SIG-M5 treated with dmso at 0.1 percent for 504 hours (cell line): ENCODE results near the gene PIK3R5.
A peak's percentile ranks its signal among the peaks of the same experiment; 100 is the strongest.
"Not testable (repeated sequence)": the region's sequence is repeated elsewhere in the genome, so short reads cannot be mapped to it uniquely, and the experiment has no call there.

ENCODE experiments used
- DNase-seq: peaks from one replicate; lab custom pipeline; 2025; ENCODE audit not compliant: unreplicated experiment; lab: John Stamatoyannopoulos, UW

PIK3R5 gene

DNA sequence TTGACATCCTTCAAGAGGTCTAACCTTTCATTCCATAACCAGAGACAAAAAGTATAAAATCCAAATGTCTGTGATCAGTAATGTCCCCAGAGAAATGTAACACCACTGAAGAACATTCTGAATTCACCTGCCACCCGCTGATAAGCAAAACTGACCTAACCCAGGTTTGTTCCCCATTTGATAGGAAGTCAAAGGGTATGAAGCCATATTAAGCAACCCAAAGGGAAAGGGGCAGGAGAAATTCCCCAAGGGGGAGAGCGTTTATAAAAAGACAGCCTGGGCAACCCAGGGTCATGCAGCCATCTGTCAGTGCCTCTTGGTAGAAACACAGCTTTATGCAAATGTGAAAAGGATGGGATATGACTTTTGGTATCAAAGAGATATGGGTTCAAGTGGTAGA is 67.4 kb downstream of the PIK3R5 start:
- no peak for DNase-seq

GRCh38 chr17:8896641-8897635 is 68.6 kb downstream of the PIK3R5 start:
- DNase-seq, result no peak

DNA sequence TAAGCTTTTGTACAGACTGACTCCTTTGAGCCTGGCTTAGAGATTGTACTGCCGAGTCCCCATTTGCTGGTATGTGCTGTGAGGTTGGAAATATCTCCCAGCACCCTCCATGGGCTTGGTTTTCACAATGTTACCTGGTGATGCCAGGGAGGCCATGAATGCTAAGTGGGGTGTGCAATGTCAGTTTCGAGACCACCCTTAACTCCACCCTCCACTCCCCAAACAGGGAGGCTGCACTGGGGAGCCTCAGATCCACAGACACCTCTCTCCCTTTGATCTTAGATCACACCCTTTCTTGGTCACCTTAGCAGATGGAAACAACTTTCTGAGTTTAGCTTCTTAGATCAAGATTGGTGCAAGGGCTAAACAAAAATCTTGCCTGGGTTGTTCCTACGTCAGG is 69.4 kb downstream of the PIK3R5 start:
- no peak for DNase-seq

DNA sequence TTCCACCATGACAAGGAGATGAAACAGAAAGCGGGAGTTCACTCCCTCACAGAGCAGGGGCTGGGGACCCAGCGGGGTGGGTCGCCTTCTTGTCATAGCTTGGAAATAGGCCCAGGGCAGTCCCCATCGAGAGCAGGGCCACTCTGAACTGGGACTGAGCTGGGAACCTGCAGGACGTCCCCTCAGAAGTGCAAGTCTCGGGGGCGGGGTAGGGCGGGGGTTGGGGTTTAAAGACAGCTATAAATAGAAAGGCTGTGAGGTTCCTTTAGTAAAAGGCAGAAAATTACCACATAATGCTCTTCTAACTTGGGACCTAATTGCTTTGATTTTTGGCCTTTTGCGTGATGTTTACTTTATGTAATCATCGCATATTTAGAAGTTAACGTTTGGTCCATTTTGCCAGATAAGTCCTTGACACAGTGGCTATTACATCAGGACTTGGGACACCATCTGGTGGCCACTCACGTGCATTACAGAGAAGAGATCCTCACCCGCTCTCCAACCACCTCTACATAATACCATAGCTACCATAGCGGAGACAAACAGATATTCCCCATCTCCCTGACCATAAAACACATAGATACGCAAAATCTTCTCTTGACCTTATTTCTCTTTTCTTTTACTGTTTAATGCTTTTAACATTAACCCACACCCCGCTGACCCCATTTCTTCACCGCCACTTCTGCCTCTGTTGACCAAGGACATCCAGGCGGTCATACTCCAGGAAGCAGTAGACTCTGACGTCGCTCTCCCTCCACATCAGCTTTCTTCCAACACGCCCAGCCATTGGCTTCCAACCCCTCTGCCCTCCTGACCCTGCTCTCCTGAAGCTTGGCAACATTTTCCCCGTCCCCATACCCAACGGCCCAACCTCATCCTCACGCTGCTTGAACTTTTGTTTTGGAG is 70.6 kb downstream of the PIK3R5 start:
- peak; percentile 48 for DNase-seq

DNA sequence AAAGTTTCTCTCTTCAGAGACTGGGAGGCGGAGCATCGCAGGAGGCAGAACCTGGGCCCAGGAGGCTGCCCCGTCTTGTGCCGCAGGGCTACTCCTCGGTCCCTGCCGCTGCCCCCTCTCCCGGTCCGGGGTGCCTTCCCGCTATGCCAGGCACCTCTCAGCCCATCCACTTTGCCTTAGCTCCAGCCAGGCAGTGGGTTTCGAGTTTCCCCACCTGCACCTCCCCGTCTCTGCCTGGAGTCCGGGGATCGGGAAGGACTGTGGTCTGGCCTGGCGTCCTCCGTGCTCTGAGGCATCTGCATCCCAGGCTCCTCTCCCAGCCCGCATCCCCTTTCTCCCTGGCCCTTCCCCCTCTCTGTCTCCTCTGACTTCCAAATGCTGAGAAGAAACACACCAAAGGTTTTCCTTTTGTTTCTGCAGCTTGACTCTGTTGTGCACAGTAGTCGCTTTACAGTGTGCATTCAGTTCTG is 71.3 kb downstream of the PIK3R5 start:
- DNase-seq, result no peak

DNA sequence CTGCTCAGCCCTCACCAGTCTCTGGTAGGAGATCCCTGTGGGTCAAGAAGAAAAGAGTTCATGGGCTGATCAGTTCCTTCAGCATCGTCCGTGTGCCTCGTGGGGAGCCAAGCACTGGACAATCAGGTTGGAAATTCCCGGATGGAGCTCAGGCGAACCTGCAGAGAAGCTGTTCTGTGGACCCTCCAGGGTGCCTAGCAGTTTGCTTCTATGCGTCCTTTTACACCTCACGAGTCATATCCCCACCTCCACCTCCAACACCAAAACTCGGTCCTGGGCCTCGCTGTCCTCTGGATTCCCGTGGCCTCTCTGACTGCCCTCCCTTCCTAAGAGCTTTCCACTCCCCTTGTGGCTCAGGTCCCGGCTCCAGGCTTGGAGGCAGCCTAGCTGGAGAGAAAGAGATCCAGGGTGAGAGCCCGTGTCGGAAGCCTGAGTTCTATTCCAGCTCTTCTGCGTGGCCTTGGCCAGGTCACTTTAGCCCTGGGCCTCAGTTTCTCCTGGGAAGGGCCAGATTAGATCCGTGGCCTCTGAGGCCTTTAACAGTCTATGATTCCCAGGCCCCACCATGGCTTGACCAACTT is 71.8 kb downstream of the PIK3R5 start:
- no peak for DNase-seq

- no peak for DNase-seq
These were observed 72.4 kb downstream of the PIK3R5 start for GRCh38 chr17:8893059-8893458.

DNA sequence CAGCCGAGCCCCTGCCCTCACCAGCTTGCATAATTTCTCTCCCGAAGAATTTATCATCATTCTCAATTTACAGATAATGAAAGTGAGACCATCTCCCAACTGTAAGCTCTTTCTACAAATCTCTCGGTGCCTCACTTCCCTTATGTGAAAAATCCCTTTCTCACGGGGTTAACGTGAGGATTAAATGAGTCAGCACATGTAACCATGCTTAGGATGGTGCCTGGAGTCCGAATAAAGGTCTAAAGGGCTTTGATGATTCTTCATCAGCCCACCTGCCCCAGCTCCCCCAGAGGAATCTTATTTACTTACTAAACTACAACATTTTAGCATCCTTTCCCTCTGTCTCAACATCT is 73.2 kb downstream of the PIK3R5 start:
- DNase-seq, result no peak

DNA sequence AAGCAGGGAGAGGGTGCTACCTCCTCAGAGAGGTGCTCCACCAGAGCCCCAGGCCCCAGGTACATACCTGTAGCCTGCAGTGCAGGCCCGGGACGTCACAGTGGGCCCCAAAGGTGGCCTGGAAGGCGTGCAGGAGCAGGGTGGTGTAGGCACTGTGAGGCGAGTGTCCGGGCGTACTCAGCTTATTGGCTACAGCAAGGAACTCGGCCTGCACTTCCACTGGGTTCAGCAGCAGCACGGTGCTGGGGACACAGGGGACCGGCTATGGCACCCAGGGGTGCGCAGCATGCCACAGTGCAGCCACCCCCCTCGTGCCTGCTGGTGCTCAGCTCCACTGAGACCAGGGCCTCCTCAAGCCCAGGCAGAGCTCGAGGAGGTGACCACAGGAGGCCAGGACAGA is 74.8 kb downstream of the PIK3R5 start:
- DNase-seq, result no peak

GRCh38 chr17:8889458-8890210 is 75.9 kb downstream of the PIK3R5 start:
- DNase-seq, result no peak

DNA sequence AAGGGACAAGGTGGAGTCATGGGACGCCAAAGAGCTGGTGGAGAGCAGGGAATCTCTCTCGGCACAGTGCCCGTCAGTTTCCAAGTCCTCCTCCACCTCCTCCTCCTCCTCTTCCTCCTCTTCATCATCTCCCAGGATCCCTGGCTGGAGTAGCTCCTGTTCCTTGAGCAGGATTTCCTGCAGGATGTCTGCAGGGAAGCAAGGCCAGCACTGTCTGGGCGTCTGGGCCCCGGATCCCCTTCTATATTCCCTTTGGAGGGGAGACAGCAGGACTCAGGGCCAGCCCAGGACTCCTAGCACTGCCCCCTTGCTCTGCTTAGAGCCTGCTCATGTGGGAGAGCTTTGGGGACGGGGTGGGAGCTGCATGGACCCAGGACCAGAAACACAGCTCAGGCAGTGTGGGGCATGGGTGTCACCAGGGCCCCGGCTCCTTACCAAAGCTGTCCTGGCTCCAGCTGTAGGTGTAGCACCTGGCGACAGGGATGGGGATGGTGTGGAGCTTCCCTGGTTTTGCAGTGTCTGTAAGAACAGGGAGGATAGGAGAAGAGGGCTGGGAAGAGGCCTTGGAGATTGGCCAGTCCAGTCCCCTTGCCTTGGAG is 76.7 kb downstream of the PIK3R5 start:
- no peak for DNase-seq

DNA sequence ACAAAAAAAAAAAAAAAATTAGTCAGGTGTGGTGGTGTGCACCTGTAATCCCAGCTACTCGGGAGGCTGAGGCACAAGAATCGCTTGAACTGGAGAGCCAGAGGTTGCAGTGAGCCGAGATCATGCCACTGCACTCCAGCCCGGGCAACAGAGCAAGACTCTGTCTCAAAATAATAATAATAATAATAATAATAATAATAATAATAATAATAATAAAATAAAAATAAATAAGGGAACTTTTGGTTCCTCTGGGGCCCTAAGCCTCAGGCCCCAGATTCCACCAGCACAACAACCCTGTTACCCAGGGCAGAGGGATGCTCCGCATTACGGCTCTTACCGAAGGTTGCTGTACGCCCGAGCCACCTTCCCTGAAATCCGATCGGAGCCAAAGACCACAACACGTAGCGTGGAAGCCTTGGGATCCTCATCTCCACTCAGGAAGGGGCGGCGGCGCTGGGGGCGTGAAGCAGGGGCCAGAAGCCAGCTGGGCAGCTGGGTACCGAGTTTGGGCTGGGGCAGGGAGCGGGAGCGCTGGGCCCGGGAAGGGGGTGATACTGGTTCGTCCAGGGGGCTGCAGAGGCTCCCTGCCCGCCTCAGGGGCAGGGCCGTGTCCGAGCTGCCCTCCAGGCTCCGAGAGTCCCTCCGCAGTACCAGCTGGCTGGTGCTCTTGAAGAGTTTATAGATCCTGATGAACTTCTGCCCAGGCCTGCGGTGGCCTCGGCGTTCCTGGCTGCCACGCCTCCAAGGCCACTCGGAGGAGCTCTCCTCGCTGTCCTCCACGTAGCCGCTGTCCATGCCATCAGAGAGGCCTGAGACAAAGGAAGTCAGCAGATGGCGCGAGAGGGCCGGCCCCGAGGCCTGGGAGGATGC is 77.4 kb downstream of the PIK3R5 start:
- no peak for DNase-seq

DNA sequence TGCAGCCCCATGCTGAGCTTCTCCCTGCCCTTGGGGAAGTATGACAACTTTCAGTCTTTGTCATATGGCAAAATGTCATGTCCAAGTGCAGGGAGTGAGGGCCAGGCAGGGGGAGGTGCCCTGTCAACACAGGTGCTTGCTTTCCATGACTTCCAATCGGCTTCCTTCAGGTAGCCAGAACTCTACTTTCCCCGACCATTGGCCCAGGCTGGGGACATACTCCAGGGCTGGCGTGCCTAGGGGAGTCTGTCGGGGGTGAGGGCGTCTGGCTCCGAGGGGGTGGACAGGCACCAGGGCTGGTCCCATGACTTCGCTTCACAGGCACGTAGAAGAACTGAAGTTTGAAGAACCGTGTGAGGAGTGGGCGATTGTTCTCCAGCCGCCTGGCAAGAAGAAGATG is 78.2 kb downstream of the PIK3R5 start:
- DNase-seq, result no peak

- no peak for DNase-seq
These were observed 79.4 kb downstream of the PIK3R5 start for GRCh38 chr17:8885967-8886684.

DNA sequence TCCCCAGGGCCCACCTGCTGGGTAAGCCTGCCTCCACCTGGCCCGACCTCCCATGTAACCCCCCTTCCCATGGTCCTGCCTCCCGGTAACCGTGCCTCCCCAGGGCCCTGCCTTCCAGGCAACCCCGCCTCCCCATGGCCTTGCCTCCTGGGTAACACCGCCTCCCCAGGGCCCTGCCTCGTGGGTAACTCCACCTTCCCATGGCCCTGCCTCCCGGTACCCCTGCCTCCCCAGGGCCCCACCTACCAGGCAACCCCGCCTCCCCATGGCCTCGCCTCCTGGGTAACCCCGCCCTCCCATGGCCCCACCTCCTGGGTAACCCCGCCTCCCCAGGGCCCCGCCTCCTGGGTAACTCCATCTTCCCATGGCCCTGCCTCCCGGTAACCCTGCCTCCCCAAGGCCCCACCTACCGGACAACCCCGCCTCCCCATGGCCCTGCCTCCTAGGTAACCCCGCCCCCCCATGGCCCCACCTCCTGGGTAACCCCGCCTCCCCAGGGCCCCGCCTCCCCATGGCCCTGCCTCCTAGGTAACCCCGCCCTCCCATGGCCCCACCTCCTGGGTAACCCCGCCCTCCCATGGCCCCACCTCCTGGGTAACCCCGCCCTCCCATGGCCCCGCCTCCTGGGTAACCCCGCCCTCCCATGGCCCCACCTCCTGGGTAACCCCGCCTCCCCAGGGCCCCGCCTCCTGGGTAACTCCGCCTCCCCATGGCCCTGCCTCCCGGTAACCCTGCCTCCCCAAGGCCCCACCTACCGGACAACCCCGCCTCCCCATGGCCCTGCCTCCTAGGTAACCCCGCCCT is 80.1 kb downstream of the PIK3R5 start:
- DNase-seq, result not testable (repeated sequence)

DNA sequence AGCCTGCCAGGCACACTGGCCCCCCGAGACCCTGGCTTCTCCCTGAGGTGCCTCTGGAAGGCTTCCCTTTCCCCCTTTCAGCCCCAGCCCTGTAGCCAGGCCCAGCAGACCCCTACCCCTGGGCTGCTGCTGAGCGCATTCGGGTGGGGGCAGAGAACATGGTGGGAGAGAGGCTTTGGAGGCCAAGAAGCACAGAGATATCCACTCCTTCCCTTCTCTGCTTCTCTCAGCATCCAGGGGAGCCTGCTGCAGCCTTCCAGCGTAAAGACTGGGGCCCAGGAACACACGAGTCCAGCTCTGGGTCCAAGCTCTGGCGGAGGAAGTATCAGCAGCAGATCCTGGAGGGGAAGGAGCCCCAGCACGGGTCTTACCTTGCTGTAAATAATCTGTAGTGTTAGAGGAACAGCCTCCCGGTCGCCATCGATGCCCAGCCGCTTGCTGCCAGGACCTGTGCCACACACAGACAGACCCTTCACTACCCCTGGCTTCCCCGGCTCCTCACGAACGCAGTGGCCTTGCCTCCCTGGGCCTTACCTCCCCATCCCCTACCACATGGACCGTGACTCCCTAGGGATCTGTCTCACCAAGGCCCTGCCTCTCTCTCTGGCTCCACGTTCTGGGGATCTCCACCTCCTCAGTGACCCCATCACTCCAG is 81.0 kb downstream of the PIK3R5 start:
- no peak for DNase-seq

DNA sequence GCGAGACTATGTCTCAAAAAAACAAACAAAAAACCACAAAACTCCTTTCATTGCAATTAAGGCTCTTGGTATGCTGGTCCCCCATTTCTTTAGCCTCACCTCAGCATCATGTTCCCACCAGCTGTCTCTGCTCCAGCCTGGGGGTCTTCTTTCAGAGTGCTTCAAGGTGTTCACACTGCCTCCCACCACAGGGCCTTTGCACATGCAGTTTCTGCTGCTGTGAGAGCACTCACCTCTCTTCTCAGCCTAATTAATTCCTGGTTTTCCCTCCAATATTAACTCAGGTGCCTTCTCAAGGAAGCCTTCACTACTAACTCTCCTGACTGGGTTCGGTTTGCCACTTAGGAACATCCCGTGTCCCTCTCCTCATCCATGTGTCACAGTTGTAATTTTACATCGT is 82.2 kb downstream of the PIK3R5 start:
- no peak for DNase-seq
